Type B pancreatic cell (in vitro differentiated cells): ENCODE data around the gene IL1RAPL1. TPM values are rescaled to one million over a fixed set of nuclear protein-coding genes. Genes with fewer than 3 reads are reported as not detected.

ENCODE experiments used
- DNase-seq: peaks from one replicate; pipeline ENCODE4 v3.0.0; 2021; ENCODE audit warnings: mixed read lengths; ENCODE audit not compliant: unreplicated experiment; ENCODE audit errors: extremely low spot score
- H3K27ac Mint-ChIP-seq: 2 replicates; pipeline ENCODE4 v1.8.0; 2021; ENCODE audit warnings: mild to moderate bottlenecking, mixed read lengths
- H3K27me3 Mint-ChIP-seq: 2 replicates; pipeline ENCODE4 v1.8.0; 2021; ENCODE audit warnings: mixed read lengths
- H3K36me3 Mint-ChIP-seq: 2 replicates; pipeline ENCODE4 v1.8.0; 2021; ENCODE audit warnings: mixed read lengths
- H3K4me1 Mint-ChIP-seq: one replicate; pipeline ENCODE4 v1.8.0; 2021; ENCODE audit warnings: mixed read lengths; ENCODE audit not compliant: unreplicated experiment
- H3K4me3 Mint-ChIP-seq: 2 replicates; pipeline ENCODE4 v1.8.0; 2021; ENCODE audit warnings: mild to moderate bottlenecking, mixed read lengths
- H3K9me3 Mint-ChIP-seq: 2 replicates; pipeline ENCODE4 v1.8.0; 2021; ENCODE audit warnings: mixed read lengths
- CTCF ChIP-seq: fragments of 200-600 bp; sonication (generic); conservative IDR thresholded peaks from 2 replicates; pipeline ENCODE4 v1.5.0; 2021; ENCODE audit warnings: antibody characterized with exemption, mild to moderate bottlenecking
- total RNA-seq: library from RNA; stranded (reverse); gene quantifications from 2 replicates; pipeline ENCODE4 v1.2.1, GENCODE V29; 2021; ENCODE audit warnings: low replicate concordance

IL1RAPL1 gene
- total RNA-seq, 1 donor from 2014 or later: 2.6 TPM

DNA sequence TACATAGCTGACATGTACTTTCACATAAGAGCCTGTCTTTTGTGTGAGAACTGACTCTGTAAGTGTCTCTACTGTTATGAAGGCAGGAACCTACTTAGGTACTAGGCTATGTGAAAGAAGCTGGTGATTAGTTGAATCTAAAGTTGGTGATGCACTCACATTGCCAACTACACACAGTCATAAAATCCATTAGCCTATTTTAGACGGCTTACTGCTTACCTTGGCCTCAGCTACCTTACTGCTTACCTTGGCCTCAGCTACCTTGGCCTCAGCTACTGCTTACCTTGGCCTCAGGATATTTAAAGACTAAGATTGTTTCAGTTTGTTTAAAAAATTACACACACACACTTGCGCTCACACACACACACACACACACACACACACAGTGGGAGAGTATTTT lies 549.7 kb downstream of the IL1RAPL1 start:
- no peak overlapping the region for H3K27ac Mint-ChIP-seq
- no peaks in the 10 kb centered on the region for H3K36me3 Mint-ChIP-seq
- no peak overlapping the region for H3K4me3 Mint-ChIP-seq
- H3K27me3 Mint-ChIP-seq: no peaks in the 10 kb centered on the region
- DNase-seq: no peak
- no peaks in the 10 kb centered on the region for H3K9me3 Mint-ChIP-seq
- no peaks in the 10 kb centered on the region for H3K4me1 Mint-ChIP-seq
- TF ChIP-seq CTCF: no peak

DNA sequence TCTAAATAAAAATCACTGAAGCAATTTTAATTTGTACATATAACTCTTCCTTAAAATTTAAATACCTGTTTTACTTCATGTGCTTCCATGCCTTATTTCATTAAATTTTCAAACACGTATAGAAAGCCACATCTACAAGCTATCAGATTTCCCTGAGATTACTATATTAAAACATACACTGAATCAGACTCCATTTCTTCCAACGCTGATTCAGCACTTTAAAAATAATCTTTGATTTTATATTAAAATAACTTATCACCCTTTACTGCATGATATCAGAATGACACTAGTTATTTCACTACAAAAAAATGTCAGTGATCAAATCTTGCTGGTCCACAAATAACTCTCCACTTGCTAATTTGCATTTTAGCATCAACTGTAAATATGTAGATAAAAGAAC lies 550.8 kb downstream of the IL1RAPL1 start:
- DNase-seq: no peak
- H3K9me3 Mint-ChIP-seq: no peaks in the 10 kb centered on the region
- H3K27ac Mint-ChIP-seq: no peak overlapping the region
- no peak for TF ChIP-seq CTCF
- no peaks in the 10 kb centered on the region for H3K36me3 Mint-ChIP-seq
- H3K27me3 Mint-ChIP-seq: no peaks in the 10 kb centered on the region
- H3K4me3 Mint-ChIP-seq: no peak overlapping the region
- no peaks in the 10 kb centered on the region for H3K4me1 Mint-ChIP-seq

DNA sequence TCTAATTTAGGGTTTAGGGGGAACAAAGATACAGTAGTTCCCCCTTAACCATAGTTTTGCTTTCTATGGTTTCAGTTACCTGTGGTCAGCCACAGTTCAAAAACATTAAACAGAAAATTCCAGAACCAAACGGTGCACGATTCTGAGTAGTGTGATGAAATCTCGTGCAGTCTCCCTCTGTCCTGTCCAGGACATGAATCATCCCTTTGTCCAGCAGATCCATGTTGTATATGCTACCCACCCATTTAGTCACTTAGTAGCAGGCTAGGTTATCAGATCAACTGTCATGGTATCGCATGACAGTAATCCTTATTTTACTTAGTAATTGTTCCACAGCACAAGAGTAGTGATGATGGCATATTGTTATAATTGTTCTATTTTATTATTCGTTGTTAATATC lies 556.1 kb downstream of the IL1RAPL1 start:
- TF ChIP-seq CTCF: no peak
- no peak overlapping the region for H3K27ac Mint-ChIP-seq
- H3K9me3 Mint-ChIP-seq: no peaks in the 10 kb centered on the region
- H3K4me1 Mint-ChIP-seq: no peaks in the 10 kb centered on the region
- H3K27me3 Mint-ChIP-seq: no peaks in the 10 kb centered on the region
- no peak for DNase-seq
- H3K4me3 Mint-ChIP-seq: no peak overlapping the region
- no peaks in the 10 kb centered on the region for H3K36me3 Mint-ChIP-seq

DNA sequence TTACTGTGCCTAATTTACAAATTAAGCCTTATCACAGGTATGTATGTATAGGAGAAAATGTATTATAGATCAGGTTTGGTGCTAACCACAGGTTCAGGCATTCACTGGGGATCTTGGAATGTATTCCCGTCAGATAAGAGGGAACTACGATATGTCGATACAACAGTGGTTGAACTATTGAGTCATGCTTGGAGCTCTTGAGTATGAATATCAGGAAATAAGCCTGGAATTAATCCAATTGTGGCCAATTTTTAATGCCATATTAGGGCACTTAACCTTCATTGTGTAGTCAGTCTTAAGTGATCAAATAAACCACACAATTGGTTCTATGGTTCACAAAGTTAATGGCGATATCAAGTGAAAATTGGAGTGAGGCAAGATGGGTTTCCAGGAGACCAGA lies 556.5 kb downstream of the IL1RAPL1 start:
- no peak overlapping the region for H3K27ac Mint-ChIP-seq
- no peaks in the 10 kb centered on the region for H3K9me3 Mint-ChIP-seq
- no peaks in the 10 kb centered on the region for H3K27me3 Mint-ChIP-seq
- TF ChIP-seq CTCF: no peak
- H3K4me1 Mint-ChIP-seq: no peaks in the 10 kb centered on the region
- H3K36me3 Mint-ChIP-seq: no peaks in the 10 kb centered on the region
- DNase-seq: no peak
- no peak overlapping the region for H3K4me3 Mint-ChIP-seq

GRCh38 chrX:29145316-29145715 lies 558.1 kb downstream of the IL1RAPL1 start:
- no peak for DNase-seq
- no peak overlapping the region for H3K4me3 Mint-ChIP-seq
- no peak for TF ChIP-seq CTCF
- H3K27ac Mint-ChIP-seq: no peak overlapping the region
- no peaks in the 10 kb centered on the region for H3K27me3 Mint-ChIP-seq
- H3K36me3 Mint-ChIP-seq: no peaks in the 10 kb centered on the region
- no peaks in the 10 kb centered on the region for H3K9me3 Mint-ChIP-seq
- H3K4me1 Mint-ChIP-seq: no peaks in the 10 kb centered on the region

DNA sequence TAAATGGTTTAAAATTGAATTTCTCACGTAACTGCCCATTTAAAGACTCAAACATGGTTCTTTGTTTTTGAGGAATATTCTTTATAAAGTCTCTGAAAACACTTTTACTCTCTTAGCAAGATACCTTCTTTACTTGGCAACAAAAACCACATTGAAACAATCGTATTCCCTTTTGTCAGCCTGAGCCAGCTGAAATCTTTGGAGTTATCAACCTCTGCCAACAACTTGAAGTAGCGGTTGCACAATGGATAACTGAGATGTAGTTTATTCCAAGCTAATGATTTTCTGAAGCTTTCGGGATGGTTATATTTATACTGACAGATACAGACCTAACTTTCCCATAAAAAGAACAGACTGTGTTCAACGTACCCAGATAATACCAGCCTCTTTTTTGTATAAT lies 561.3 kb downstream of the IL1RAPL1 start:
- H3K9me3 Mint-ChIP-seq: no peaks in the 10 kb centered on the region
- TF ChIP-seq CTCF: no peak
- no peaks in the 10 kb centered on the region for H3K27me3 Mint-ChIP-seq
- no peak overlapping the region for H3K27ac Mint-ChIP-seq
- H3K4me3 Mint-ChIP-seq: no peak overlapping the region
- no peaks in the 10 kb centered on the region for H3K36me3 Mint-ChIP-seq
- no peak for DNase-seq
- no peaks in the 10 kb centered on the region for H3K4me1 Mint-ChIP-seq
